B cell (primary cell): Measurements from ENCODE around the gene WASF3.

Experiments
- CTCF ChIP-seq: fragments of 200-600 bp; IDR thresholded peaks from one replicate; pipeline ENCODE4 v1.8.0; 2022; ENCODE audit warnings: antibody characterized with exemption, mild to moderate bottlenecking
- EZH2 ChIP-seq: IDR thresholded peaks from 2 replicates; pipeline ENCODE4 v1.6.1; 2012; ENCODE audit warnings: borderline replicate concordance, low read depth, mild to moderate bottlenecking, moderate library complexity, low read length; ENCODE audit not compliant: insufficient read depth, poor library complexity, severe bottlenecking

- no peak for TF ChIP-seq CTCF
- no peak for TF ChIP-seq EZH2
These were observed 58.6 kb downstream of the WASF3 start for GRCh38 chr13:26616126-26616525.
